CD4-positive, alpha-beta T cell treated with Interleukin-21 for 1 hour (primary cell): ENCODE data around the gene SPOCK1.

ENCODE experiments used
- DNase-seq: peaks from one replicate; pipeline ENCODE4 v3.0.0-alpha.2; 2020

SPOCK1 gene

GRCh38 chr5:137290373-137290772 lies 208.8 kb downstream of the SPOCK1 start:
- no peak for DNase-seq

GRCh38 chr5:137289856-137290255 lies 209.3 kb downstream of the SPOCK1 start:
- DNase-seq, result no peak

GRCh38 chr5:137287569-137287968 lies 211.6 kb downstream of the SPOCK1 start:
- DNase-seq, result no peak

GRCh38 chr5:137286025-137286610 lies 213.0 kb downstream of the SPOCK1 start:
- DNase-seq, result no peak

- DNase-seq, result no peak
Measured at GRCh38 chr5:137283801-137284200, 215.3 kb downstream of the SPOCK1 start.

GRCh38 chr5:137282216-137282615 lies 216.9 kb downstream of the SPOCK1 start:
- DNase-seq, result no peak

- no peak for DNase-seq
Measured at GRCh38 chr5:137281201-137281600, 217.9 kb downstream of the SPOCK1 start.

GRCh38 chr5:137280656-137281055 lies 218.5 kb downstream of the SPOCK1 start:
- DNase-seq, result no peak

GRCh38 chr5:137279521-137280231 lies 219.4 kb downstream of the SPOCK1 start:
- no peak for DNase-seq

- no peak for DNase-seq
Measured at GRCh38 chr5:137278476-137278875, 220.7 kb downstream of the SPOCK1 start.

- no peak for DNase-seq
Measured at GRCh38 chr5:137275083-137275482, 224.0 kb downstream of the SPOCK1 start.

GRCh38 chr5:137273511-137273910 lies 225.6 kb downstream of the SPOCK1 start:
- DNase-seq, result no peak

- DNase-seq, result no peak
Measured at GRCh38 chr5:137272831-137273230, 226.3 kb downstream of the SPOCK1 start.

GRCh38 chr5:137269946-137270345 lies 229.2 kb downstream of the SPOCK1 start:
- DNase-seq, result no peak

- DNase-seq, result no peak
Measured at GRCh38 chr5:137269274-137269673, 229.9 kb downstream of the SPOCK1 start.

GRCh38 chr5:137268646-137269045 lies 230.5 kb downstream of the SPOCK1 start:
- DNase-seq, result no peak

GRCh38 chr5:137266186-137266585 lies 232.9 kb downstream of the SPOCK1 start:
- no peak for DNase-seq

- DNase-seq, result no peak
Measured at GRCh38 chr5:137265457-137265856, 233.7 kb downstream of the SPOCK1 start.

GRCh38 chr5:137264573-137264972 lies 234.6 kb downstream of the SPOCK1 start:
- no peak for DNase-seq

GRCh38 chr5:137264041-137264440 lies 235.1 kb downstream of the SPOCK1 start:
- no peak for DNase-seq

GRCh38 chr5:137263371-137264005 lies 235.6 kb downstream of the SPOCK1 start:
- DNase-seq, result no peak

GRCh38 chr5:137262818-137263217 lies 236.3 kb downstream of the SPOCK1 start:
- DNase-seq, result no peak

GRCh38 chr5:137260820-137261695 lies 238.1 kb downstream of the SPOCK1 start:
- no peak for DNase-seq
